ENCODE measurements around the gene OR6K6.

The OR6K6 gene, protein sequence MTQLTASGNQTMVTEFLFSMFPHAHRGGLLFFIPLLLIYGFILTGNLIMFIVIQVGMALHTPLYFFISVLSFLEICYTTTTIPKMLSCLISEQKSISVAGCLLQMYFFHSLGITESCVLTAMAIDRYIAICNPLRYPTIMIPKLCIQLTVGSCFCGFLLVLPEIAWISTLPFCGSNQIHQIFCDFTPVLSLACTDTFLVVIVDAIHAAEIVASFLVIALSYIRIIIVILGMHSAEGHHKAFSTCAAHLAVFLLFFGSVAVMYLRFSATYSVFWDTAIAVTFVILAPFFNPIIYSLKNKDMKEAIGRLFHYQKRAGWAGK

DNA sequence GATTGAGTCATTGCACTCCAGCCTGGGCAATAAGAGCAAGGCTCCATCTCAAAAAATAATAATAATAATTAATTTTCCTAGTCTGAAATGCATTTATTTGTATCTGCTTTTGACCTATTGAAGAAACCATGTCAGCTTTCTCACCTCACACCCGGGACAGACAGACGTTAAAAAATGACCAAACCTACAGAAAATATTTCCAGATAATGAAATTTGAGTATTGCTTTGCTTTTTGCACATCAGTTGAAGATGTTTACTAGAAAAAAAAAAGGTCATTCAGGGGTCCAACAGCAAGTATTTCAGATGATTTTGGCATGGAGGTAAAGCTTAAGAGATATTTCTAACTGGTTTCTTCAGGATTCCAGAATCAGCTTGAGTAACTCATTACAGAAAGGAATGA is at the start of gene OR6K6:
Gene OR6K6 (plus strand): TSS at position 301 of the 400 bp plus-strand sequence. CDS start 168 bp downstream, outside the sequence.
- DNase-seq: no peak

DNA sequence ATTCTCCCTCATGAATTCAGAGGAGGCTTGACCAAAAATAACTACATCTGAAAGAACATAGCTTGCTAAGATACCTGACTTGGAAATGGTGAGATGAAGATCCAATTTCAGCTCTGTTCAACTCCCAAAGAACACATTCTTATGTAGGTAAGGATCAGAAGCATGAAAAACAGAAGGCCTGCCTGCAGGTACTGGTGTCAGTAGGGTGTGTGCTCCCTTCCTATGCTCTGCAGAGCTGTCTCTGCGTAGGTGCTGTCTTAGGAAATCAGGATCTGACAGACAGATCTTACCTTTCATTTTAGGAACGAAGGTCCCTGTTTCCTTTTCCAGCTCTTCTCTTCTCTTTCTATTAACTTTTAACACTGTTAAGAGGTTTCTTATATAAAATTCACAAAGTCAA is 48.4 kb upstream of the OR6K6 start:
- no peak for DNase-seq

DNA sequence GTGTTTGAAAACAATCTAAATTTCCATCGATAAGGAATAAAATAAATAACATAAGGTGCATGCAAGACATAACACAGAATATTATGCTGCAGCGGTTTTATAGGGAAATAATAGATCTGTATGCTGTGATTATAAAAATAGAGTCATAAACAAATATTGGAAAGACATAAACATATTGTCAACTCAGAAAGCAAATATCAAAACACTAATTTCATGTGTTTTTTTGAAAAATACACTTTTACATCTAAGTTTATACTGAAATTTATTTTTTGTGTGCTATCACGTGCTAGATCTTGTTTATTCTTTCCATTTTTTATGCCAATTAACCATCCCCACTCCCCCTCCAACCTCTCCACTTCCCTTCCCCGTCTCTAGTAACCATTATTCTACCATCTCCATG is 43.4 kb upstream of the OR6K6 start:
- DNase-seq: no peak

DNA sequence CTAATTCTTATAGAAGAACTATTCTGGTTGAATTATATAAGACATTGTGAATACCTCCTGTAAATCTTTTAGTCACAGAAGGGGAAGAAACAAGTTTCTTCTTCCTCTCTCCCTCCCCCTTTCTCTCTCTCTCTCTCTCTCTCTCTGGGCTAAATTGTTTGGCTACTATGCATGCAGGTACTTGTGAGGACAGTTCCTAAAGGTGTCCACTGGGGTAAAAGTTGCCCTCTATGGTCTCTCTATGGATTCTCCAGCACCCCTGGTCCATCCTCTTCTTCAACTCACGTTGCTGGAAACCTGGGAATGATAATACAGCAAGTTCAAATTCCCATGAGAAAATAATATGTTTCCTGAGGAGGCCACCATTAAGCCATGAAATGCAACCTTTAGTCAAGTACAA is 39.8 kb upstream of the OR6K6 start:
- no peak for DNase-seq

DNA sequence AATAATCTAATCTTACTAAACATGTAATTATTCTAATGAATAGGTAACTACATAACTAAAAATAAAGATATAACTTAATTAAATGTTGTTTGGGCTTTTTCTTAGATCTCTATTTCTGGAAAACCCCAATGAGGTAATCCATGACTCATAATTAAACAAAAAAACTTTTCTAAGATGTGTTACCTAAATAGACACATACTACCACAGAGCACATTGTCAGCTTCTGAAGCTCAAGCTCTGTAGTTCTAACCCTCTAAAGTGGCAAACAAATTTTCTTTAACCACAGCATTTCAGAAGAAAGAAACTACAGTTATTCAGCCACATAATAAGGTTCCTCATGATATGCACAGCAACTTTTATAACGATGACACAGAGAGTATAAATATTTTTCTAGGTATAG is 38.2 kb upstream of the OR6K6 start:
- no peak for DNase-seq

DNA sequence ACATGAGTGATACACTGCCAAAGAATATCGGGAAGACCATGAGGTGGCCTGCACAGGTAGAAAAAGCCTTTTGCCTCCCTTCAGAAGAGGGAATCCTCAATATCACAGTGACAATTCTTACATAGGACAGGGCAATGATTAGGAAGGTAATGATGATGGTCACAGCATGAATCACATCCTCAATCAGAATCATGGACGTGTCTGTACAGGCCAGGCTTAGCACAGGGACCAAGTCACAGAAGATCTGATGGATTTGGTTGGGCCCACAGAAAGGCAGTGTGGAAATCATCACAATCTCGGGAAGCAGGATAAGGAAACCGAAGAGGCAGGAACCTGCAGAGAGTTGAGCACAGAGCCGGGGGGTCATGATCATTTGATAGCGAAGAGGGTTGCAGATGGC is 37.2 kb upstream of the OR6K6 start:
- DNase-seq: no peak

DNA sequence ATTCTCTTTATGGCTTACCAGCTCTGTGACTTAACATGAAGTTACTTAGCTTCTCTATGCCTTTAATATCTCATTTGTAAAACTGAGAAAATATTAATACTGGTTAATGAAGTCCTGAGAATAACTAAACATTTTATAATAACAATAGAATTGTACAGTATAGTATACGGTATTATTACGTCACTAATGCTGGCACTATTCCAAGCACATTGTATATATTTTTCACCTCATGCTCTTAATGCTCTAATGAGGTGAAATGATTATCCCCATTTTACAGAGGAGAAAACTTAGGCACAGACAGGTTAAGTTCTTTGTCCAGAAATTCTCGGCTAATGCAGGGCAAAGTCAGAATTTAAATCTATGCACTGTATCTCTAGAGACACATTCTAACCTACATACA is 34.9 kb upstream of the OR6K6 start:
- no peak for DNase-seq

DNA sequence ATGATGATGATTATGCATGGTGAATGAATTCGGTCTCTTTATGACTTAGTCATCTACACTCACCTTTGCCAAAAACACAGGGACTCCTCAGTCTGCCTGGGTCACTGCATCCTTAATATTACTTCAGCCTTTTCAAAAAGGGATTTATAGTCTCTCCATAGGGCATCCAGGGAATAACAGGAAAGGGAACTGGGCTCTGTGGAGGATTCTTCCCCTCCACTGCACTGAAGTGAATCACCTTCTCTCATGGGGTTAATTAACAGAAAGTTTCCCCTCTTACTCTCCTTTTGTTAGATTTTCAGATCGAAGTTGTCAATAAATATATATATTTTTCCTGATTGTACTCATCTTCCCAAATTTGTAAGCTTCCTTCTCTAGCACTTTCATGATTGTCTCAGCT is 33.9 kb upstream of the OR6K6 start, which contains the start of gene OR6K3:
Gene OR6K3 (minus strand): TSS at position 101 of the 400 bp plus-strand sequence. CDS start 2,605 bp downstream, outside the sequence.
- no peak for DNase-seq

DNA sequence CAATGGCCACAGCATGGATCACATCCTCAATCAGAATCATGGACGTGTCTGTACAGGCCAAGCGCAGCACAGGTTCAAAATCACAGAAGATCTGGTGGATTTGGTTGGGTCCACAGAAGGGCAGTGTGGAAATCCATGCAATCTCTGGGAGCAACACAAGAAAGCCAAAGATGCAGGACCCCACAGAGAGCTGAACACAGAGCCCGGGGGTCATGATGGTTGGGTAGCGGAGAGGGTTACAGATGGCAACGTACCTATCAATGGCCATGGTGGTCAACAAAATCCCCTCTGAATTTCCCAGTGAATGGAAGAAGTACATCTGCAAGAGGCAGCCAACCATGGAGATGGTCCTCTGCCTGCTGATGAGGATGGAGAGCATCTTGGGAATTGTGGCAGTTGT is 30.1 kb upstream of the OR6K6 start:
- no peak for DNase-seq

DNA sequence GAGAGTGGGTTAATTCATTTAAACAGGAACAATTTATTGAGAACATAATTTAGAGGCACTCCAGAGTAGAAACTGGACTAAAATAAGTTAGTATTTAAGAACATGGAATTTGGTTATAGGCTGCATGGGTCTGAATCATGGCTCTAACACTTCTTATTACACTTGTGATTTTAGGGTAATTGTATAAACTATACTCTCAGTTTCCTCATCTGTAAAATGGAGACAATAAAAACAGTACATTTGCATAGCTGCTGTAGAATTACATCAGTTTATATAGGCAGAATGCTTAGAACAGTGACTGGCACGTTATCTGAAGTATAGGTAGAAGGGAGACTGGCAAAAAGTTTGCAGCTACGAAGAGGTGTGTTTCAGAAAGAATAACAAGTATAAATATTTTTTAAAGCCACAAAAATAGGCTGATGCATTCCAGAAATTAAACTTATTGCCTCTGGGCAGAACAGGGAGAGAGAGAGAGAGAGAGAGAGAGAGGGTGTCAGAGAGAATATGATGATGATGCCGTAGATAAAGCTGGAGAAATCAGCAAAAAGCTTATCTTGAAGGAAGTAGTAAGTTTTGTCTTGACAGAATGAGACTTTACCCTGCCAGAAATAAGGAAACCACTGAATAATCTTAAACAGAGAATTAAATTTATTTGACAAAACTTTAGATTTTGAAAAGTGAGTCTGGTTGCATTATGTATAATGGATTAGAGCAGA is 25.9 kb upstream of the OR6K6 start:
- DNase-seq: no peak

DNA sequence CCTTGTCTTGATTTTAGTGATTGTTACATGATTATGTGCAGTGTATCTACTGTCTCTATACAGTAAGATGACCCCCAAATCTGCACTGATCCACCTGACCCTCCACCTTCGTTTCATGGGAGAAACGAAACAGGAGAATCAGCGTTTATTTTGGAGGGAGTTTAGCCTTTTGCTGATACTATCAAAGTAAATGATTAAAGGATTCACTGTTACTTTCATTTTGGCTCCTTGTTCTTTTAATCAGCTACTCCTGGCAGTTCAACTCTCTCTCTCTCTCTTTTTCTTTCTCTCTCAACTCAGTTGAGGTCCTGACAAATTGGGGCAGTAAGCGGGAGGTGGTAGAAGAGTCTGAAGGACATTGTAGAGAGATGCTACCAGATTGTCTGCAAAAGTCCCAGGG is 24.1 kb upstream of the OR6K6 start:
- DNase-seq: no peak

DNA sequence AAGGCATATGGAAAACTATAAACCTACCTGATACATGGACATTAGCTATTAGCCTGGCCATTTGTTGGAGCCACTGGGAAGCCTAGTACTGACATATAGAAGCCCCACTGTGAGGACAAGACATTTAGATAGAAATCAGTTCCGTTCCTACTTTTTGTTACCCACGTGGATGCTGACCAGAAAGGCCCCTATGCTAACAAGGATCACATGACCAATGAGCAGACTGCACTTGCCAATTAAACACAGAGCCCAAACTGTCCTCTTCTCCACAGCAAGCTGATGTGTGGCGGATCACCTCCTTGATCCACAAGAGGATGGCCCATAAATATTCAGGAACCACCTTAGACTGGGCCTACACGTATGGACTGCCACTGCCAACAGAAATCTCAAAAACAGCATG is 22.8 kb upstream of the OR6K6 start:
- no peak for DNase-seq

DNA sequence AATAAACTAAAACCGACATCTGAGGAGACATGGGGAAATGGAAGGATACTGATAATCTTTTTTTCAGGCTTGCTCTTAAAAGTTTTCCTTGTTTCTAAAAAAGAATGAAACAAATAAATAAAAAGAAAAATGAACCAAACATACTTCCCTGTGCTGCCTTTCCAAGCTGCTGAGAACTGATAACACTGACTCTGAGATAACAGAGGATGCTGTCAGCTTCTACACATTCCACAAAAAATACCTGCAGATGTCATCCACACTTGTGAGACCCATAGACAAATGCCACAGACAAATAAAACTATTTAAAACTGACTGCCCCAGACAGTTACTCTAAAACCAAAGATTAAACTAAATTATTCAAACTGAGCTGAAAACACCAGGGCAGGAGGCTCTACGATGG is 22.0 kb upstream of the OR6K6 start:
- DNase-seq: no peak

DNA sequence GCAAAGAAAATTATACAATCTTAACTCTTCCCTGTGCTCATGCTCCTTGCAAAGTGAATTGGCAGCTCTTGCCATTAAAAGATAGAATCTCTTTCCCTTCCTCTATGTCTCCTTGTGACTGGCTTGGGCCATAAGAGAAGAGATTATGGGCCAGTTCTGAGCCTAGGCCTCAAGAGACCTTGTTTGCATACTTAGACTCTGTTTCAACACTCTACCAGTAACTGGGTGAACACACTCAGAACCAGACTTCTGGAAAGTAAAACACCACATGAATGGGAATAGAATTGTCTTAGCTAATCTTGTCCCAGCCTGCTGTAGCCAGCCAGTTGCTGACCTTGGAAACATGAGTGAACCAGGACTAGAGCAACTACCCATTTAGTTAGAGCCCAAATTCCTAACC is 18.7 kb upstream of the OR6K6 start:
- DNase-seq: no peak

DNA sequence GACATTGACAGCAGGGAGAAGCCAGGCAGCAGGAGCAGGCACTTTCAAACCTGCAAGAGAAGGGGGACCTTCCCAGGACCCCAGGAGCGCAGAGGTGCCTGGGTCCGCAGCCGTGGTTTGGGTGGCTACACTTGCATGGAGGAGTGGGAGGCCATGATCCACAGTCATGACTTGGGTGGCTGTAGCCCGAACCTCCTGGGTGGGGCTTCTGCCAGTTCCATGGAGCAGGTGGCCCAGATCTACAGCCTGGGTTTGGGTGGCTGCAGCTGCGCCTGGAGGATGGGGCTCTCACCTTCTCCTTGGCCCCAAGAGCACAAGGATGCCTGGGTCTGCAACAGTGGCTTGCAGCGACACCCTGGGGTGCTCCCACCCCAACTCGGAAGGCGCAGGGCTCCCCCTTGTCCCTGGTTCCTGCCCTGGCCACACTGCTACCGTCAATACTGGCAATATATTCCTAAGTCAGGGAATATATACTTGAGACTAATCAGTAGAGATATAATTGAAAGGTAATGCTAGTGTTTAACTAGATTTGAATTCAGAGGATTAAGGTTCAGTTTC is 2.3 kb upstream of the OR6K6 start:
- no peak for DNase-seq

DNA sequence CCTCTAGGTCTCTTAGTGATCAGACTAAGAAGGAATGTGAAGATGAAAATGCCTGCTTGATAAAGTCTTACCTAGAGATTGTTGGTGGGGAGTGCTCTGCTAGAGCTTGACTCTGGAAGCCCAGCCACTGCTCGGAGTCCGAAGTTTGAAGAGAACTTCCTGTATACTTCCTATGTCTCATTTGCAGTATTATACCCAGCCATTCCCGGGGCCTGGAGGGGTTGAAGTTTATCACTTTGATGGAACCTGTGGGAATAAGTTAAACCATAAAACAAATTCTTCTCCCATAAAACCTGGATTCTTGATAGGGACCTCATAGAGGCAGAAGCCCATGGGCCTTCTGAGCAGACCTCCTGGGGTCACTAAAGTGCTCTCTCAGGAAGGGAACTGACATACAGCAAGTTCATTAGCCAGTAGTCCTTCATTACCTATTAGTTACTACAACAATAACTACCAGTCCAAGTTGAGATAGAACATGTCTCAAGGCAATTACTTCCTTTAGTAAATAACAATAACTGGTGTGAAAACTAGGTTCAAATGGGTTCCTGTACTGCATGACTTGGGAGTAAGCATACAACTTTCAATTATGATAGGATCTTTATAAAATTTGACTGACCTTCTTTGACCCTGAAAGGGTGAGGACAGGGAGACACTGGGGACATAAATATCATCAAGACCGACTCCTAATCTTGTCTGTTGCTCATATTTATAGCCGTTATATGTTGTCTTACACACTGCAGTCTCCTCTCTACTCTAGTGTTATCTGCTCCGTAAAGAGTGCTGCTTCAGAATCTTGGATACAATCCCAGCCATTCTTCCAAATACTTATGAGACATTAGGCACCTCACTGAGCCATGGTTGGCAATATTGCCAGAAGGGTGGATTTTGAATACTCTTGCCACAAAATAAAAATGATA is 17.7 kb downstream of the OR6K6 start, which contains the start of gene OR6N1:
Gene OR6N1 (minus strand): TSS at position 246 of the 917 bp plus-strand sequence. CDS start 5,513 bp downstream, outside the sequence.
- no peak for DNase-seq

DNA sequence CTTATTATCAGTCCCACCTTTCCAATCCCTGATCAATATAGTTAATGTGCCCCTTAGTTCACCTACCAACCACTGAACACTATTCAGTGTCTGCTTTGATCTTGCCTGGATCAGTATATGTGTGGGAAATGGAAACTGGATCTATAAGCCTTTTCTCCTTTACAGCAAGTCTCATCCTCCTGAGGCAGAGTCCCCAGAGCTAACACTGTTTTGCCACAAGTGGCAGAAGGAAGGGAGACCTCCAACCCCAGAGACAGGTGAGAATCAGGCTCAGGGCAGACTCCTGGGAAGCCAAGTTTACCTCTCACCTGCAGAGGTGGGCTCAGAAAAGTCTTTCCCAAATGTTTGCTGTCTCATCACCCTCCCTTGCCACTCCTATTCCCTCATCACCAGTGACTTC is 26.6 kb downstream of the OR6K6 start, which contains the start of gene OR6N2:
Gene OR6N2 (minus strand): TSS at position 101 of the 400 bp plus-strand sequence. CDS start 3,569 bp downstream, outside the sequence.
- DNase-seq: no peak

DNA sequence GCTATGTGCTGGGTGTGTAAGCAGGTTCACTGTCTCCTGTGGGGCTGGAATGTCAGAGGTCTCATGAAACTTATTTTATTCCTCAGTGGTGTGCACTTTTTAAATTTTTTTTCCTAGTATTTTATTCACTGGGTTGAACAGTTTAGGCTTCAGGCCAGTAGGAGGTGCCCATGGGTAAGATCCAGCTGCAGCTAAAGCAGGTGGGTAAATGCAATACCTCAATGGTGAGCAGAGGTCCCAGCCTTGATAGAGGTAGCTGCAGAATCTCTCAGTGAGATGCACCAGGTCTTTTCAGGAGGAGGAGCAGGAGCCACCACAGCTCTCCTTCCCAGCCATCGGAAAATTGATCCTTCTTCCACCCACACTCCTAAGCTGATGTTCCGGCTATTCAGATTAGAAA is 39.1 kb downstream of the OR6K6 start:
- peak; percentile 41 to 51 for DNase-seq

DNA sequence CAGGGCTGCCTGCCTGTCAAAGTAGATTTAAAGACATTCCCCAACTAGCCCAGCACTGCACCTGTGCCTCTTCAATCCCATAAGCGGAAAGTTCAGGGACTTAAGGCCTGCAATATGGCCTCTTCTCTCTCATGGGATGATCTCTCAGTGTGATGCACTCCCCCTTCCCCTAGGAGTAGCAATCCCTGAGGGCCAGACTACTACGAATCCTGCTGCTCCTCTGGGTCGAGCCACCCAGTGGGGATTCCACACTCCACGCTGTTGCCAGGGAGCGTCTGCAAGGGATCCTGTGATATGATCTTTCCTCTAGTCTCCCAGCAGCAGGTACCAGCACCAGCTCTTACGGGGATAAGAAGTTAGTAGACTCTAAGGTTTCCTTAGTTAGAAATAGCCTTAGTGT is 39.7 kb downstream of the OR6K6 start:
- DNase-seq: no peak

DNA sequence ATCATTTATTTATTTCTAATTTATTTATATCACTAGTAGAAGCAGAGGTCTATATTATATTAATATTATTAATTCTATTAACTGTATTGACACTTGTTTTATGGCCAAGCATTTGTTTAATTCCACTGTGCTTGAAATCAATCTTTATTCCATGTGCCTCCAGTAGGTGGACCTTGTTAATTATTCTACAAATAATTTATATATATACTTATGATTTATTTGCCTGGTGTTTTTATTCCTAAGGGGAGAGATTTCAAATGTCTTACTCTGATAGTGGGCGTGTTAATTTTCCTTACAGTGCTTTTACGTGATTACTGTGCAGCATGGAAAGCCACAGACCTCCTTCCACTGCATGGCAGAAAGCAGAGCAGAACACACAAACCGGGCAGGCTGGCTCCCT is 44.0 kb downstream of the OR6K6 start:
- no peak for DNase-seq

DNA sequence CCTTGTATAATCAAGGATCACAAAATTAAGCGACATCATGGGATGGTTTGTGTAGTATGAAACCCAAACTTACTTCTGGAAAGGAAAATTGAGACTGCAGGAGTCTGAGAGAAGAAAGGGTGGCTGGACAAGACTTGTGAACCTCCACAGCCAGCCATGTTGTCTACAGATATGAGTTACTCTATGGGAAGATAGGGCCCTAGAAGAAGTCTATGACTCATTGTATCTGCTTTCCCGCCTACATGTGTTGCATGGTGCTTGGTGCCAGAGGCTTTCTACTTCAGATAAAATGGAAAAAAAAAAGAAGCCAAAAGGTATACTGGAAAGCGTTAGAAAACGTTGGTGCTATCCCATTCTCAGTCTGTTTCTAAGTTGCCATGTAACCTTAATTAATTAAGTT is 45.2 kb downstream of the OR6K6 start:
- peak in 1 of 2 experiments; percentile 5 for DNase-seq

DNA sequence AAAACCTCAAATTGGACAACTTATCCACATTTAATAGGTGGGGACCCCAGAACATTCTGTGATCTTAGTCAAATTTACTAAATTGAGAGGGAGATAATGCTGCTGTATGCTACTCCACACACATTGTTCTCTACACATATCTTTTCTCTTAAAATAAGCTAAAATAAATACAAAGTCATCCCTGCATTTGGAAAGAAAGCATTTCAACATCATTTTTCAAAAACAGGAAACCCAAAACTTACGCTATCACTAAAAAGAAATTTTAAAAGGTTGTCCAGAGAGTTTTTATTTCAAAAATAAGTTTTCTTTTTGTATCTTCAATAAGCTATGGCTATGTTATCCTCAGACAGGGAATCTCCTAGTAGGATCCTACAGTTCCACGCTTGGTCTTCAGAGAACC is 46.0 kb downstream of the OR6K6 start:
- no peak for DNase-seq

DNA sequence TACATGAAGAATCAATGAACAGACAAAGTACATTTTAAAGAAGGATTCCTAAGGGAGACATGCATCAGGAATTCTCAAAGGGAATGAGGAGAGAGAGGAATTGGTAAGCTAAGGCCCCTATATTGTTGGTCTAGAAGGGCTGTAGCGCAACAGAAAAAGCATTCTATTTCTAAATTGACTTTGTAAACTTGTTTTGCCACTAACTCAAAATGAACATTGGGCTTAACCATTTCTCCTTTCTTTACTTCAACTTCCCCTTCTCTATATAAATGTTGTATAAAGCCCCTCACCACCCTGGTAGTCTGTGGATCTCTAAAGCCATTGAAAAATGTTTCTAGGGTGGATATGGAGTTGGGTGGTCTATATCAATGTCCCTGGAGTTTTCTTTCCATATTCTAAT is 46.9 kb downstream of the OR6K6 start:
- no peak for DNase-seq

All from activated CD4-positive, alpha-beta T cell treated with anti-CD3 and anti-CD28 coated beads, Interleukin-2, amount 50 U/mL, for 48 hours (primary cell).